Measurements from ENCODE around the gene GALNT18. TPM values are rescaled to one million over a fixed set of nuclear protein-coding genes. Genes with fewer than 3 reads are reported as not detected.

GALNT18 gene
- total RNA-seq, 1 donor from 2014 or later, result 2.1 TPM

DNA sequence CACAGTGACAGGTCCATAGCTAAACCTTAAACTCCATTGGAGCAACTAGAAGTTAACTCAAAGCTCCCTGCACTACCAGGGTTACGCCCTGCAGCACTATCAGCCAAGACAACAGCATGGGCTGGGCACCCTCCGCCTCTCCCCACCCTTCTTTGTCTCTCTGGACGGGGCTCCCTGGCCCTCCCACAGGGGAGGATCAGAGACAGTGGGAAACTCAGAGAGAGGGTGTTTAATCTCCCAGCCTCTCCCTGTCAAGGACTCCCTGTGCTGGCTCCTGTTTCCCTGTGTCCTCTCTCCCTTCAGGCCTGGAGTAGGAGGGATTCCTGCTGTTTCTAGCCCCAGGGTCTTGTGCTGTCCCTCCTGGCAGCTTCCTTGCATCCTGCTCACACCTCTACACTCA, 211.9 kb downstream of the GALNT18 start:
- Mint-ChIP-seq H3K36me3 (ENCODE audit: insufficient read depth) (no peaks in the 10 kb centered on the region), H3K9me3 (ENCODE audit: low read depth) (no peaks in the 10 kb centered on the region), H3K4me3 (ENCODE audit: low read depth) (no peak overlapping the region), H3K4me1 (ENCODE audit: low read depth) (peaks cover 6% of the 10 kb centered on the region), H3K27ac (no peak overlapping the region), H3K27me3 (peaks cover 8% of the 10 kb centered on the region)
- TF ChIP-seq, protein P1, sequence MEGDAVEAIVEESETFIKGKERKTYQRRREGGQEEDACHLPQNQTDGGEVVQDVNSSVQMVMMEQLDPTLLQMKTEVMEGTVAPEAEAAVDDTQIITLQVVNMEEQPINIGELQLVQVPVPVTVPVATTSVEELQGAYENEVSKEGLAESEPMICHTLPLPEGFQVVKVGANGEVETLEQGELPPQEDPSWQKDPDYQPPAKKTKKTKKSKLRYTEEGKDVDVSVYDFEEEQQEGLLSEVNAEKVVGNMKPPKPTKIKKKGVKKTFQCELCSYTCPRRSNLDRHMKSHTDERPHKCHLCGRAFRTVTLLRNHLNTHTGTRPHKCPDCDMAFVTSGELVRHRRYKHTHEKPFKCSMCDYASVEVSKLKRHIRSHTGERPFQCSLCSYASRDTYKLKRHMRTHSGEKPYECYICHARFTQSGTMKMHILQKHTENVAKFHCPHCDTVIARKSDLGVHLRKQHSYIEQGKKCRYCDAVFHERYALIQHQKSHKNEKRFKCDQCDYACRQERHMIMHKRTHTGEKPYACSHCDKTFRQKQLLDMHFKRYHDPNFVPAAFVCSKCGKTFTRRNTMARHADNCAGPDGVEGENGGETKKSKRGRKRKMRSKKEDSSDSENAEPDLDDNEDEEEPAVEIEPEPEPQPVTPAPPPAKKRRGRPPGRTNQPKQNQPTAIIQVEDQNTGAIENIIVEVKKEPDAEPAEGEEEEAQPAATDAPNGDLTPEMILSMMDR (IDR thresholded peaks at IDR 0.05; ENCODE audit: unreplicated experiment), result no peak
- no peak for DNase-seq (ENCODE audit: low spot score, unreplicated experiment)

DNA sequence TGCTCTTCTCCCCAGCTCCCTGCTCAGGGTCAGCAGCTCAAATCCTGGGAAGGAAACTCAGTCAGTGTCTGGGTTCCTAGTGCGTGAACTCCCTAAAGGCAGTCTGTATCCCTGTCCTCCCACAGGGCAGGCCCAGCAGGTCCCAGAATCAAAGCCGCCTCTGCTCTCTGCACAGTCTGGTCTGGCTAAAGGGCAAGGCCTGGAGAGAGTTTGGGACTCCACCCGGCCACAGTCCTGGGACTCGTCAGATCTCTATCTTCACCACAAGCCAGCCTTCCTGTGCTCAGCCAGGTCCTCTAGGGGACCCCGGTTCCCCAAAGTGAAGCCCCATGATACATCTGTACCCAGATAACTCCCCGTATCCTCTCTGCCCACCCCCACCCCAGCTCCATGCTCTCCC, 212.6 kb downstream of the GALNT18 start:
- DNase-seq (ENCODE audit: low spot score, unreplicated experiment), result no peak
- Mint-ChIP-seq H3K9me3 (ENCODE audit: low read depth) (no peaks in the 10 kb centered on the region), H3K27me3 (peaks cover 13% of the 10 kb centered on the region), H3K27ac (no peak overlapping the region), H3K4me1 (ENCODE audit: low read depth) (peaks cover 6% of the 10 kb centered on the region), H3K36me3 (ENCODE audit: insufficient read depth) (no peaks in the 10 kb centered on the region), H3K4me3 (ENCODE audit: low read depth) (no peak overlapping the region)
- TF ChIP-seq, protein P1 (IDR thresholded peaks at IDR 0.05; ENCODE audit: unreplicated experiment), result no peak

DNA sequence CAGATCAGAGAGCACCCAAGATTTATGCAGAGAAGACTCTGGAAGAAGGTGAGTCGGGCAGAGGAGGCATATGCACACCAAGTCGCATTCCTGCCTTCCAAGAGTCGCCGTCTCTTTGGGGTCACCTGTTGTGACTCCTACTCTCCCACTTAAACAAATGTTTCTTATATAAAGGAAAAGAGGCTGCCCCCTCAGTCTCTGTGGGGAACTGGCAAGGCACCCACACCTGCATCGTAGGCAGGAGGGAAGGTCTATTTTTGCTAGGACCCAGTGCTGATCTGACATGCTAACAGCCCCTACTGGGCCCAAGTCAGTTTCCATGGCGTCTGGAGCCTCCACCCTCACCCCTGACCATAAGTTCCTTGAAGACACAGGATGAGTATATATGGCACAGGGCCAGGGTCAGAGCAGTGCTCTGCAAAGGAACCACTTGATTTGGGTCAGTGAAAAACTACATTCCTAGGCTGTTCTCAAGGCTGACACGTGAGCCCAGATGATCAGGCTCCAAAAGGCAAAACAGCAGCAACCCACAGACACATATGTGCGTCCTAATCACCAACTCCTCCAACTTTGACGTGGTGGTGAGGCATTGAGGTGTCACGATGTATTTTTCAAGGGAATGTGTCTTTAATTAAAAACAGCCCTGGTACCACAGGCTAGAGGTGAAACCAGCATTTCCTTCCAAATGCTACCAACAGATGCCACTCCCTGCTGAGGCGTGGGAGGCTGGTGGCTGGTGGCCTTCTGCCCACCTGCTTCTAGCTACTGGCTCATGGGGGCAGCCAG, 213.2 kb downstream of the GALNT18 start:
- Mint-ChIP-seq H3K9me3 (ENCODE audit: low read depth) (no peaks in the 10 kb centered on the region), H3K4me1 (ENCODE audit: low read depth) (peaks cover 6% of the 10 kb centered on the region), H3K4me3 (ENCODE audit: low read depth) (no peak overlapping the region), H3K27ac (no peak overlapping the region), H3K27me3 (peaks cover 17% of the 10 kb centered on the region), H3K36me3 (ENCODE audit: insufficient read depth) (no peaks in the 10 kb centered on the region)
- DNase-seq (ENCODE audit: low spot score, unreplicated experiment), result no peak
- TF ChIP-seq, protein P1 (IDR thresholded peaks at IDR 0.05; ENCODE audit: unreplicated experiment), result no peak

DNA sequence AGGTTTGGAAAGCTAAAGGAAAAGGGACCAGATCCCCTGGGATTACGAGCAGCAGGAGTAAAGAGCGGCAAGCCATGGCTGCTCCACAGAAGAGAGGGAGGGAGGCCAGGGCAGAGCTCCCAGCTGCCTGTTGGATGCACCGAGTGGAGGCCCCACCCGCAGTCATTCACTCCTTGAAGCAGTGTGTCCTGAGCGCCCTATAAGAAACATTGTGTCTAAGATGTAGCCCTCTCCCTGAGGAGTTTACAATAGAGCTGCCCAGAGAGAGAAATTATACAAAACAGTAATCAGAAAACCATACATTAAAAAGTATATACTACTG, 214.1 kb downstream of the GALNT18 start:
- no peaks in the 10 kb centered on the region for H3K36me3 Mint-ChIP-seq (ENCODE audit: insufficient read depth)
- peaks cover 6% of the 10 kb centered on the region for H3K4me1 Mint-ChIP-seq (ENCODE audit: low read depth)
- H3K27me3 Mint-ChIP-seq, result peaks cover 24% of the 10 kb centered on the region
- H3K27ac Mint-ChIP-seq, result no peak overlapping the region
- DNase-seq (ENCODE audit: low spot score, unreplicated experiment), result no peak
- H3K9me3 Mint-ChIP-seq (ENCODE audit: low read depth), result no peaks in the 10 kb centered on the region
- H3K4me3 Mint-ChIP-seq (ENCODE audit: low read depth), result no peak overlapping the region
- TF ChIP-seq, protein P1 (IDR thresholded peaks at IDR 0.05; ENCODE audit: unreplicated experiment), result no peak

DNA sequence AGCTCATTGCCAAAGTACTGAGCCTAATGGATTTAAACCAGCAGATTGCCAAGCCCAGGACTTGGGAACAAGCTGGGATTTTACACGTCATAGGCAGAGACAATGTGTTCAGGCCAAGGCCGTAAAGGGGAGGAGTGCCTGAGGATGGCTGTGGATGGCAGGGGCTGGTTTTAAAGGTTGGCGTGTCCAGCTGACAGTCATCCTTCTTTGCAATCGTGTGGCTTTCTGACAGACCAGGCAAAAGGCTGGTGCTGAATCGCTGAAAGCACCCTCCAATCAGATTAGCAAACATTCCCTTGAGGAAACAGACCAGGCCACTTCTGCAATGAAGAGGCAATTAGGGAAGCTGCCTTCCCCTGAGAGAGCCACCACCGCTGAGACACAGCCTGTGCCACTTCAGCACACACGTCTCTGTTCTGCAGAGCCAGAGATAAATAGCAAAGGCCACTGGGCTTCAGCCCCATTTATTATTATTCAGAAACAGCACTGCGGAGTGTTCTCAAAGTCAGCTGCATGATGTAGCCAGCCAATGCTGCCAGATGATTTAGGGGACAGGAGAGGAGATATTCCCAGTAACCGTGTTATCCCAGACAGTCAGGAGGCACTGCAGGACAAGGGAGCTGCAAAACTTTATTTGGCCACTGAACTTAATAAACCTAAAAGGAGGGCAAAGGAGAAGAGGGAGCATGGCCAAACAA, 214.6 kb downstream of the GALNT18 start:
- Mint-ChIP-seq H3K4me1 (ENCODE audit: low read depth) (peaks cover 6% of the 10 kb centered on the region), H3K27me3 (peaks cover 27% of the 10 kb centered on the region), H3K36me3 (ENCODE audit: insufficient read depth) (no peaks in the 10 kb centered on the region), H3K9me3 (ENCODE audit: low read depth) (no peaks in the 10 kb centered on the region), H3K4me3 (ENCODE audit: low read depth) (no peak overlapping the region), H3K27ac (no peak overlapping the region)
- no peak for DNase-seq (ENCODE audit: low spot score, unreplicated experiment)
- TF ChIP-seq, protein P1 (IDR thresholded peaks at IDR 0.05; ENCODE audit: unreplicated experiment), result no peak

All from progenitor cell of endocrine pancreas (in vitro differentiated cells).